Non-pigmented ciliary epithelial cell (primary cell): ENCODE data around the gene ZC3H15.
A peak's percentile ranks its signal among the peaks of the same experiment; 100 is the strongest.
"Not testable (repeated sequence)": the region's sequence is repeated elsewhere in the genome, so short reads cannot be mapped to it uniquely, and the experiment has no call there.

Source experiments
- DNase-seq: peaks from one replicate; pipeline ENCODE4 v3.0.0-alpha.2; 2010; ENCODE audit warnings: low read depth

ZC3H15 gene

DNA sequence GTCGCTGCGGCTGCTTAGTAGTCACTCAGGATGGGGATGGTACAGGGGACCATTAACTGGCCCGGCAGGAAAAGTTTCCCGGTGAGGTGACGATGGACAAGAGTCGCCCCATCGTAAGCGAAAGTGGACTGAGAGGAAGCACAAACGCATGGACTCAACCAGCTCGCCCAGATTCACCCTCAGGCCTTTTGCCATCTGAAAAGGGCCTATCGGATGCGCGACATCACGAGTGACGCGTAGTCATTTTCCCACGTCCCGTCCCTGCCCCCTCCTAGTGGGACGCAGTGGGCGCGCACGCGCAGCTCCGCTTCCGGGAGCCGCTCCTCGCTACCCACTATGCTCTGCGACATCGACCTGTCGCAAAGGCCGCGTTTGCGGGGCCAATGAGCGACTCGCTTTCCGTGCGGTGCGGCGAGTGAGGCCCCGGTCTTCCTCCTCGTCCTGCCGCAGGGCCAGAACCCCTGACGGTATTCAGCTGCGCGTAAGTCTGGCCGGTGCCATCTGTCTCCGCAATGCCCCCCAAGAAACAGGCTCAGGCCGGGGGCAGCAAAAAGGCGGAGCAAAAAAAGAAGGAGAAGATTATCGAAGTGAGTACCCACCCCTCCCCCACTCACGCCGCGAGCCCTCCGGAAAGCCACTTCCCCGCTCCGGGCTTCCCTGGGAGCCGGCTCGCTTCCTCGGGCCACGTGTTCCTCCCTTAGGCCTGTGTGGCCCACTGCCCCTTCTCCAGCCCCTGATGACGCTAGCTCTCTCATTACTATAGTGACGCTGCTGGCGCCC is at the start of gene ZC3H15:
TSS of gene ZC3H15 (plus strand) at position 390 of the 780 bp plus-strand sequence. CDS start at position 513, 123 bp downstream.
- DNase-seq, result peak; percentile 86

DNA sequence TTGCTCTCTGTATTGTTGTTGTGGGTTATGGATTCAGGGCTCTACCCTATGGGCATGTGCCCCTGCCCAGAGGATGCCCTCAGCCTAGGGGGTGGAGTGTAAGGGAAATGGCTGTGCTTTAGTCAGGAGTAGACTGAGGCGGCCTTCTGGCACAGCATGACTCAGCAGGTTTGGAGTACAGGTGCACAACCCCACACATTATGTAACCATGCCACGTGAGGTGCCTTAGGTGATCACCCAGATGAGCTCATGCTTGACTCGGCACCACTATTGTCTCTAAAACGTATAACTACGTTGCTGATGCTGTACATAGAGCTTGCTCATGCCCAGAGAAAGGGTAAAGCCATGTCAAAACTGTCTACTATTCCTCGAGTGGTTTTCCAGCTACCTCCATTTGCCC is 48.3 kb upstream of the ZC3H15 start:
- no peak for DNase-seq

DNA sequence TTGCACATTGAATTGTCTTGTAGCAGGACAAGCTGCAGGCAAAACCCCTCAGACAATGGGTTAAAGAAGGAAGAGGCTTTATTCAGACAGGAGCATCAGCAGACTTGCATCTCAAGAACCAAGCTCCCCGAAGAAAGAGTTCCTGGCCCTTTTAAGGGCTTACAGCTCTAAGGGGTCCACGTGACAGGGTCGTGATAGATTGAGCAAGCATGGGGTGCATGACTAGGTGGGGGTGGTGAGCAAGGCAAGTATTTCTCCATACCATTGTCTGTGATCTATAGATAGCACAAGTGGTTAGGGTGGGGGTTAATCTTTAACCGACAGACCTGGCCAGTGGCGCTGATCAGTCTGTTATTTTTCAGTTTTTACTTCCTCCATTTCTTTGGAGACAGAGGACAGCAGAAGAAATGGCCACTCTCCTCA is 46.4 kb upstream of the ZC3H15 start:
- not testable (repeated sequence) for DNase-seq

DNA sequence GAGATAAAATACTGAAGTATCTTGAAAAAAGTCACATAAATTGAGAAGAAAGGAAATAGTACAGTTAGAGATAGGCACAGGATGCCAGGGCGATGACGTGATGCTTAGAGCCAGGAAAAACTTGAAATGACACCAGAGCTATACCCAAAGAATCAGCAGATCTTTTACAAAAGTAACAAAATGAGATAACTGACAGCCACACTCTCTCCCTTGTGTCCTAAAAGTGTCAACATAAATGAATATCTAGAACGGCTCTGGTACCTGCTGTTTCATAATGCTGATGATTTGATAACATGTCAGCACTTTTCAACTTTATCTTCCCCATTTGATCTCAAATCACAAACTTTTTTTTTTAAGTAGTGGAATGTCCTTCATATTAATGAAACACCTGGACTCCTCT is 45.6 kb upstream of the ZC3H15 start:
- no peak for DNase-seq

DNA sequence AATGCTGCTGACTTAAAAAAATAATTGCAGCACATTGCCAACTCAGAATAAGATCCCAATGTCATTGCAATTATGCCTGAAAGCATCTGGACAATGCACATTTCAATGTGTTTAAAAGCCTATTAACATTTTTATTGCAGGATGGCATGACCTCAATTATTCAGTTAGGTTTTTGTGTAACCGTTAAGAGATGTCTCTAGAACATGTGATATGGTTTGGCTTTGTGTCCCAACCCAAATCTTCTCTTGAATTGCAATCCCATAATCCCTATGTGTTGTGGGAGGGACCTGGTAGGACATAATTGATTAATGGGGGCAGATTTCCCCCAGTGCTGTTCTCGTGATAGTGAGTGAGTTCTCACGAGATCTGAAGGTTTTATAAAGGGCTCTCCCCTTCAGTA is 43.2 kb upstream of the ZC3H15 start:
- no peak for DNase-seq

DNA sequence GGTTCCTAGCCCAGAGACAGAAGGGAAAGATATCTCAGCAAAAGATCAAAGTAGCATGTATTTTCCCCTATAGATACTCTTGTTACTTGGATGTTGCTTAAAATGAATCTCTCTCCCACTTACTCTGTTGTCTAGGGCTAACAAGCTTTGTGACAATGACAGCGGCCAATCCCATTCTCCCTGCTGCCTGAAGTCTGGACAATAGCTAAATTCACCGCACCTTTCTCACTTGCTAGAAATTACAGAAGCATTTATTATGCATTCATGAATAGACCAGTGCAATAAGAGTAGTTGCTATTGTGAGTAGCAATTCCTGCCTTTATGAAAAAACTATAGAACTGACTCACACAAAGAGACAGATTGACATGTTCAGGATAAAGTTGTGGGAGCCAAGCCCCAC is 42.2 kb upstream of the ZC3H15 start:
- no peak for DNase-seq

DNA sequence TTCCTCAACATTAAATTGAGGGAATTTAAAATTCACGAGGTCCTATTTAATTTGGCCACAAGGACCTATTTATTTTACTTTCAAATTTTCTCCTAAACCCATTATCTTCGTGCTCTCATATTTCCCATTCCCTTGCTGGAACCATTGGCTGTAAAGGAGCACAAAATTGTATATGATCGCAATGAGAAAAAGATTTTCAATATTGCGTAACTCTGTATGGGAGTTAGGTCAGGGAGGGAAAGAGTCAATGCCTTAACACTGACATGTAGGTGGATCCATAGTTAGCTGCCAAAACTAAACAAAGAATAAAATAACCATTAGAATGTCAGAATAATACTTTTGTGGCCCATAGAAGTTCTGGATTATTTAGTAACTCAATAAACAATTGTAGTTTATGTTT is 40.6 kb upstream of the ZC3H15 start:
- no peak for DNase-seq

DNA sequence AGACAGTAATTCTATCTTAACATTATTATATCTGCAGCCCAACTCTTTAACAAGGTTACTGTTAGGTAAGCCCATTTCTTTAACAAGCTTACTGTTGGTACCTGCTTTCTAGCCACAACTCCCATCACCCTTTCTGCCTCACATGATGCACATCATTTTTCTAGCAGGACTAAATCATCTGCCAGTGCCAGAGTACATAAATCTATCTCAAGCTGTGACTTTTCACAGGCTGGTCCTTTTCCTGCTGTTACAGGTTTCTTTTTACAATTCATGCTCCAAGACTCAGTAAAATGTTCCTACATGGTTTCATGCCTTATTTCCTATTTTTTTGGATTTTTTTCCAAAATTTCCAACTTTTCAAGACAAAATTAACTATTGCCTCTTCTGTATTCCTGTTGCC is 30.4 kb upstream of the ZC3H15 start:
- no peak for DNase-seq

DNA sequence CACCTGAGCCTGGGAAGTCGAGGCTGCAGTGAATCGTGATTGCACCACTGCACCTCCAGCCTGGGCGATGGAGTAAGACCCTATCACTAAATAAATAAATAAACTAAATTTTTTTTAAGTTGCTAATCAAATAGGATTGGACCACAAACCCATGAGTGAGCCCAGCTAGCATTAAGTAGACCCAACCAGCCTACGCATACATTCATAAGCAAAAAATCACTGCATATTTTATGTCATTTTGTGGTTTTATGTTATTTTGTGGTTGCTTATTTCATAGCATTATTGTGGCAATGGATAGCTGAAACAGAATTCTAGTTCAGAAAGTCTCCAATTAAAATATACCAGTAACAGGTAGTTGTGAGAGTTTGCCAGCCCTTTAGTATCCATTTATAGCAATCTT is 29.1 kb upstream of the ZC3H15 start:
- DNase-seq, result peak; percentile 91

DNA sequence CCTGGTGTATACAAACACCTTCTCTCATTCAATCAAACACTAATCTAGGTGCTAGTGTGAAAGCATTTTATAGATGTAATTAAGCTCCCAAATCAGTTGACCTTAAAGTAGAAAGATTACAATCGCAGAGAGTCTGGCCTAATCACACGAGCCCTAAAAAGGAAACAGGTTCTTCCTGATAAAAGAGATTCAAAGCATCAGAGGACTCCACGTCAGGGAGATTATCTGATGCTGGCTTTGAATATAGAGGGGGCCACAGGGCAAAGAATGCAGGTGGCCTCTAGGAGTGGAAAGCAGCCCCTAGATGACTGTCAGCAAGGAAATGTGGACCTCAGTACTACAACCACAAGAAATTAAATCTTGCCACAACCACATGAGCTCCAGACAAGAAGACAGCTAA is 28.2 kb upstream of the ZC3H15 start:
- no peak for DNase-seq

DNA sequence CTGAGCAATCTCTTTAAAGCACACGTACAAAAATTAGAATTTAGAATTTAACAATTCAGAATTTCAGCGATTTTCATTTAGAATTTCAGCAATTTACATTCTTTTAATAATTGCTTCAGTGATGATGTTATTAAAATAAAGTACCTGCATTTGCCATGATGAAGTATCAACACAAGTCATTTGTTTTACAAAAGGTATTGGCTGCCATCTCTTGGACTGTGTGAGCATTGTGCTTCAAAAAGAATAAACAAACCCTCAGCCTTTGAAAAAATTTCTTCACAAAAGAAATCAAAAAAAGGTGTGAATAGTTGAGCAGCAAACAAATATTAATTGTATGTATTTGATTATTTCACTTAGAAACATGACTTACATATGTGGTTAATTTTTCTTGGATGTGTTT is 27.1 kb upstream of the ZC3H15 start:
- peak; percentile 9 for DNase-seq

DNA sequence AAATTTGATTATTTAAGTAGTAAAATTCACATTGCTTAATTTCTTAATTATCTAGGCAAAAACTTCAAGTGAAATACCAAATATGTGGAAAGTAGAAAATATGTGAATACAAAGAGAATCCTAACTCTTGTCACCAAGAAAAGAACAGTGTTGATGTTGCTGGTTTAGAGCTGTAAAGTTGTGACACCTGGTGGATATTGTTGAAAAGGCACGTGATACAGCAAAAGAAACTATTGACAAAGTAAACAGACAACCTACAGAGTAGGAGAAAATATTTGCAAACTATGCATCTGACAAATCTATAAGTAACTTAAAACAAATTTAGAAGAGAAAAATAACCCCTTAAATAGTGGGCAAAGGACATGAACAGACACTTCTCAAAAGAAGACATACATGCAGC is 25.6 kb upstream of the ZC3H15 start:
- no peak for DNase-seq

DNA sequence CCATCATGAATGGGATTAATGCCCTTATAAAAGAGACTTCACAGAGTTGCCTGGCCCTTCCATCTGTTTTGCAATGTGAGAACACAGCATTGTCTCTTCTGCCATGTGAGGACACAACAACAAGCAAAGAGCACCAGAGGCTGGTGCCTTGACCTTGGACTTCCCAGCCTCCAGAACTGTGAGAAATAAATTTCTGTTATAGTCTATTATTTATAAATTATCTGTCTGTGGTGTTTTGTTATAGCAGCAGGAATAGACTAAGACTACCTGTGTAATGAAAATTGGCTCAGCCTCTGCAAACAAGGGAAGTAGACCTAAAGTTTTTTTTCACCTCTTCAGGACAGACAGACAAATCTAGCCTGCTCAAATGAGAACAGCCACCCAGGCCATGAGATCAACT is 19.3 kb upstream of the ZC3H15 start:
- DNase-seq, result no peak

DNA sequence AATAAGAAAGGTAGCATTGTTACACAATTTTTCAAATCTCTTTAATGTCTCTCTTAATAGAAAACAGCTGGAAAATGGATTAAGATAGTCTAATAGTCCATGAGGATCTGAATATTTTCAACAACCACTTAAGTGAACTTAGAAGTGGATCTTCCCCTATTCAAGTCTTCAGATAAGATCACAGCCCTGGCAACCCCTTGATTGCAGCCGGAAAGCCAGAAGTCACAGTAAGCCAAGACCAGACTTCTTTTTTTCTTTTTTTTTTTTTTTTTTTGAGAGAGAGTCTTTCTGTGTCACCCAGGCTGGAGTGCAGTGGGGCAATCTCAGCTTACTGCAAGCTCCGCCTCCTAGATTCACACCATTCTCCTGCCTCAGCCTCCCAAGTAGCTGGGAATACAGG is 18.6 kb upstream of the ZC3H15 start:
- DNase-seq, result no peak

DNA sequence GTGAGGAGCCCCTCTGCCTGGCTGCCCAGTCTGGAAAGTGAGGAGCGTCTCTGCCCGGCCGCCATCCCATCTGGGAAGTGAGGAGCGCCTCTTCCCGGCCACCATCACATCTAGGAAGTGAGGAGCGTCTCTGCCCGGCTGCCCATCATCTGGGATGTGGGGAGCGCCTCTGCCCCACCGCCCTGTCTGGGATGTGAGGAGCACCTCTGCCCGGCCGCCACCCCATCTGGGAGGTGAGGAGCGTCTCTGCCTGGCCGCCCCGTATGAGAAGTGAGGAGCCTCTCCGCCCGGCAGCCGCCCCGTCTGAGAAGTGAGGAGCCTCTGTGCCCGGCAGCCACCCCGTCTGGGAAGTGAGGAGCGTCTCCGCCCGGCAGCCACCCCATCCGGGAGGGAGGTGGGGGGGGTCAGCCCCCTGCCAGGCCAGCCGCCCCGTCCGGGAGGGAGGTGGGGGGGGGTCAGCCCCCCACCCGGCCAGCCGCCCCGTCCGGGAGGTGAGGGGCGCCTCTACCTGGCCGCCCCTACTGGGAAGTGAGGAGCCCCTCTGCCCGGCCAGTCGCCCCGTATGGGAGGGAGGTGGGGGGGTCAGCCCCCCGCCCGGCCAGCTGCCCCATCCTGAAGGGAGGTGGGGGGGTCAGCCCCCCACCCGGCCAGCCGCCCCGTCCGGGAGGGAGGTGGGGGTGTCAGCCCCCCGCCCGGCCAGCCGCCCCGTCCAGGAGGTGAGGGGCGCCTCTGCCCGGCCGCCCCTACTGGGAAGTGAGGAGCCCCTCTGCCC is 13.2 kb upstream of the ZC3H15 start:
- not testable (repeated sequence) for DNase-seq

DNA sequence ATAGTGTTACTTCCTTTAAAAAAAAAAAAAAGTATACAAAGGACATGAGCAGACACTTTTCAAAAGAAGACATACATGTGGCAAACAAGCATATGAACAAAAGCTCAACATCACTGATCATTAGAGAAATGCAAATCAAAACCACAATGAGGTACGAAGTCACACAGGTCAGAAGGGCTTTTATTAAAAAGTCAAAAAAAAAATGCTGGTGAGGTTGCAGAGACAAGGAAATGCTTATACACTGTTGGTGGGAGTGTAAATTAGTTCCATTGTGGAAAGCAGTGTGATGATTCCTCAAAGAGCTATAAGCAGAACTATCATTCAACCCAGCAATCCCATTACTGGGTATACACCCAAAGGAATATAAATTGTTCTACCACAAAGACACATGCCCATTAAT is 11.8 kb upstream of the ZC3H15 start:
- not testable (repeated sequence) for DNase-seq

DNA sequence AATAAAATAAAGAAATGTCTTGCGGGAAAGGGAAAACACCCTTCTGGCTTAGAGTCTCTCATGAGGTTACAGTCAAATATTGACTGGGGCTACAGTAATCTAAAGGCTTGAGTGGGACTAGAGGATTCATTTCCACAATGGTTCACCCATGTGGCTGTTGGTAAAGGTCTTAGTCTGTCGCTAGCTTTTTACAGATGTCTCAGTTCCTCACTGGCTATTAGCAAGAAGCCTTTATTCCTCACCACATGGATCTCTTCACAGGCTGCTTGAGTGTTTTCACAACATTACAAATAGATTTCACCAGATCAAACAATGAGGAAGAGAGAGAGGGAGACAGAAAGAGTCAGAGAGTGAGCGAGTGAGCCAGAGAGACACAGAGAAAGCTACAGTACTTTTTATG is 8.3 kb upstream of the ZC3H15 start:
- no peak for DNase-seq

DNA sequence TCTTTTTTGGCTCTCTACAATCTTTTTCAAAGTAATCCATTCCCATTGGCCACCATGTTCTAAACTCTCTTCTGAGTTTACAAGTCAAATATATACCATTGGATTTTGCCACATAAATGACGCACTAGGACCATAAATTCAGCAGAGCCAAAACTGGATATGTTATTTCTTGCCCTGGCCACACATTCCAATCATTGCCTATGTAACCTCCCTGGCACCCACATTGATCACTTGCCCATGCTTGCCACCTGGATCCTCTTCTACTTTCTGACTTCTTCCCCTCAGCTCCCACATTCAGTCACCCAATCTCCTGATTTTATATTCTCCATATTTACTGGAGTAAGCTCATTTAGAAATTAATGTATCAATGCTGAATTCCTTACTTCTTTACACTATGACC is 5.1 kb upstream of the ZC3H15 start:
- no peak for DNase-seq

DNA sequence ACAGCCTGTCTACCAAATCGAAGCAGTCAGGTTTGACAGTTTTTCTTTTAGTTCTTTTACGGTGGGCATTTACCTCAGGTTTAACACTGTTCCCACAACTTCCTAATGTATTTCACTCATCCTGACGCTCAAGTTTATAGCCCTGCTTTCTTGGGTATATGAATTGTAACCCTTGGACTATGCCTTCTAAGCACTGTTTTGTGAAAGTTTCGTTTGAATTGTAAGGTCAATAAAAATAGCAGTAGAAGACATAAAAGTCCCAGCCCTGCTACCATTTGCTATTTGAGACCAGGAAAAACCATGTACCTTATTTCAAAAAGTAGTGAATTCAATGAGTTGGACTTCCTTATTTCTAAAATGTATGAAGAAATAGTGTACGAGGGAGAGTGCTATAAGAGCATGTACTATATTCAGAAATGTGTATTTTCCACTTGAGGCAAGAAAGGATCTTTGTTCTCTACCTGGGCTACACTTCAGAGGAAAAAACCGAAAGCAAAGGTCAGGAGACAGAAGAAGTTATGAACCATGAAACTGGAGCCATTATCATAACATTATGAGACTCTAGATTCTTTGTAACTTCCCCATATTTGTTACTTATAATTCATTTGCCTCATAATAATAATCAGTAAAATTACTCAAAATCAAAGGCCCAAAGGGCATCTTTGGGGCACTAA is 1.9 kb upstream of the ZC3H15 start:
- no peak for DNase-seq

DNA sequence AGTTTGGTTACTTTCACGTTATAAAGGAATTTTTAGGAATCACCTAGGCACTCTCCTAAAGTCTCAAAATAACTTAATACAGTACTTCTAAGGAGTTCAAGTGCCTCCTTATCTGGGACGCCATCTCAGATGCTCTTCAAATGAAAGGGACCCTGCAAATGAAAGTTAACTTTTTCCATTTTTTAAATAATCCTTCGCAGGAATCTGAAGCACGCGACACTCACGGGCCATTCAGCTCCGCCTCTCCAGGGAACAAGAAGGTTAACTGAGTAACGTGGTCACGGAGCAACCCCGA is 537 bp upstream of the ZC3H15 start:
- DNase-seq, result no peak

DNA sequence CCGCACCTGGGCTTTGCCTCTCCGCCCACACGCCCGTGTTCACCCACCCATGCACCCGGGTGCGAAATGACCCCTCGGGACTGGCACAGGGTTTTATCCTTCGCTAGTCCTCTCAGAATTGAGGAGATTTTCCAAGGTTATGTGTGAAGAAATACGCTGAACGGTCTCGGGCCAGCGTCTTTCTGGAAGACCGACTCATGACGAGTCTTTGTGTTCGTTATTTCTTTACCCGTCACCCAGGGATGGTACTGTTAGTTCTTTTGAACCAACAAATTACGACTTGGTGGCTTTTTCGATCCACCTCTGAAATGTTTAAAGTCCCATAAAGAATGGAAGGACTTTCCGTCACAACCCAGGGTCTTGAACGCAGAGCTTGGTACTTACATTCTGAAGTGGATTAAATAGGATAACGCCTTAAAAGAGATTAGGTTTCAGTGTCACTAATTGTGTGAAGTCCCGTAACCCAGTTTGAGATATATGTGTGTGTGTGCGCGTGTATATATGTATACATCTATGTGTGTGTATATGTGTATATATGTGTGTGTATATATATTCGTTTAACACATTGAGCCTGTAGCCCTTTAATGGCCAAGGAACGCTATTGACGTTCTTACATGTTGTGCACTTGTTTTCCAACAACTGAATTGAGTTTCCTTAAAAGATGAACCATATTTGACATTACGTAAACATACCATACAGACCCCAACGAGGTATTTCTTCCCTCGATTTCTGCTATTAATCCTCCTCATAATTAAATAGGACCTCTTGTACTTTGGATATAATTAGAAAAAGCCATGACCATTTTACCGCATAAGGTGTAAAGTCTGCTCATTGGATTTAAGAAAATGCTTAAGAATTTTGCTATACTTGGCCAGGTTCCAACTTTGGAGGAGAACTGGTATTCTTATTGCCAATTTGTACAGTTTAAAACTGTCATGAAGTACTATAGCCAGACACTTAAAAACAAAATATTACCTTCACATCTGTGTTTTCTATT is 889 bp downstream of the ZC3H15 start:
- DNase-seq, result peak; percentile 1

DNA sequence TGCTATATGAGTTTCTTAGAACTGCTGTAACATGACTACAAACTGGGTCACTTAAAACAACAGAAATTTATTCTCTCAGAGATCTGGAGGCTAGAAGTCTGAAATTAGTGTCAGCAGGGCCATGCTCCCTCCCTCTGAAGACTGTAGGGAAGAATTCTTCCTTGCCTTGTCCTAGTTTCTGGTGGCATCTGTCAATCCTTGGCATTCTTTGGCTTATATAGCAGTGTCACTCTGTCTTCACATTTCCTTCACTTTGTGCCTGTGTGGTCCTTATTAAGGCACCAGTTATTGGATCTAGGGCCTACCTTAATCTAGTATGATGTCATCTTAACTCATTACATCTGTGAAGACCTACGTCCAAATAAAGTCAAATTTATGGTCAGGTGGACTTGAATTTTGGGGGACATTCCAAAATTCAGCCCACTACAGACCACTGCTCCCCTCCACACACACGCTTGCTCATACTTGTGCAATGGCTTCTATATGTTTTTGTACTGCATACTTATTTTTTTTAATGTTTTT is 7.6 kb downstream of the ZC3H15 start:
- DNase-seq, result no peak
